ENCODE measurements around the gene ATP6V1G3.

- TF ChIP-seq CTCF (IDR thresholded peaks at IDR 0.05; ENCODE audit: insufficient read depth, low read depth, low read length) (no peak), EZH2 (IDR thresholded peaks at IDR 0.05; ENCODE audit: insufficient read depth, low read length) (no peak)
Observed at GRCh38 chr1:198494139-198494538, 46.3 kb downstream of the ATP6V1G3 start.
